Measurements from ENCODE around the gene ADAM22.

DNA sequence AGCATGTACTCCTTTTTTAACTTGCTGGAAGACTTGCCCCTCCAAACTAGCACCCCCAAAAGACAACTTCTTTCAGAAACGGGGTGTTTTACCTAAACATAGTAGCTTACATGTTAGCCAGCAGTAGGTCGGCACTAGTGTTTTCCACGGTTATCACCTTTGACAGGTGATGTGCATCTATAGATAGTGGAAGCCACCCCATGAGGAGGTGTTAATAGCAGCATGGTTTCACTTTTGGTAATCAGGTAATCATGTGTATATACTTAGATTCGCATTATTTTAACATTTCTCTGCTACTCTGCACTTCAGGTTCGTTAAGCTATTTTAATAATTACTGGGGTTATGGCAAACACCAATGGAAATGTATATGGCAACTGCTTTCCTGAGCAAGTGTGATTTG, 268.2 kb downstream of the ADAM22 start:
- TF ChIP-seq, protein P1, sequence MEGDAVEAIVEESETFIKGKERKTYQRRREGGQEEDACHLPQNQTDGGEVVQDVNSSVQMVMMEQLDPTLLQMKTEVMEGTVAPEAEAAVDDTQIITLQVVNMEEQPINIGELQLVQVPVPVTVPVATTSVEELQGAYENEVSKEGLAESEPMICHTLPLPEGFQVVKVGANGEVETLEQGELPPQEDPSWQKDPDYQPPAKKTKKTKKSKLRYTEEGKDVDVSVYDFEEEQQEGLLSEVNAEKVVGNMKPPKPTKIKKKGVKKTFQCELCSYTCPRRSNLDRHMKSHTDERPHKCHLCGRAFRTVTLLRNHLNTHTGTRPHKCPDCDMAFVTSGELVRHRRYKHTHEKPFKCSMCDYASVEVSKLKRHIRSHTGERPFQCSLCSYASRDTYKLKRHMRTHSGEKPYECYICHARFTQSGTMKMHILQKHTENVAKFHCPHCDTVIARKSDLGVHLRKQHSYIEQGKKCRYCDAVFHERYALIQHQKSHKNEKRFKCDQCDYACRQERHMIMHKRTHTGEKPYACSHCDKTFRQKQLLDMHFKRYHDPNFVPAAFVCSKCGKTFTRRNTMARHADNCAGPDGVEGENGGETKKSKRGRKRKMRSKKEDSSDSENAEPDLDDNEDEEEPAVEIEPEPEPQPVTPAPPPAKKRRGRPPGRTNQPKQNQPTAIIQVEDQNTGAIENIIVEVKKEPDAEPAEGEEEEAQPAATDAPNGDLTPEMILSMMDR (IDR thresholded peaks at IDR 0.05 in 2 of 3, conservative IDR thresholded peaks at IDR 0.05 in 1 of 3; ENCODE audit: borderline replicate concordance in 1 of 3, insufficient read depth in 1 of 3, low read depth in 2 of 3, low read length in 2 of 3): no peak
- no peak for TF ChIP-seq ZFX (IDR thresholded peaks at IDR 0.05)
- TF ChIP-seq POLR2AphosphoS5 (IDR thresholded peaks at IDR 0.05; ENCODE audit: low read depth, low read length): no peak
- no peak for TF ChIP-seq CEBPB (IDR thresholded peaks at IDR 0.05; ENCODE audit: low read depth)
- TF ChIP-seq, protein P2, sequence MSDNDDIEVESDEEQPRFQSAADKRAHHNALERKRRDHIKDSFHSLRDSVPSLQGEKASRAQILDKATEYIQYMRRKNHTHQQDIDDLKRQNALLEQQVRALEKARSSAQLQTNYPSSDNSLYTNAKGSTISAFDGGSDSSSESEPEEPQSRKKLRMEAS (IDR thresholded peaks at IDR 0.05): no peak
- no peak for TF ChIP-seq POLR2A (IDR thresholded peaks at IDR 0.05; ENCODE audit: borderline replicate concordance, extremely low read depth, insufficient read depth, insufficient read length)
- TF ChIP-seq JUND (IDR thresholded peaks at IDR 0.05): no peak
- TF ChIP-seq TCF7L2 (IDR thresholded peaks at IDR 0.05; ENCODE audit: borderline replicate concordance, extremely low read depth, insufficient read depth, insufficient read length): no peak
